ENCODE results near the gene HLCS.

The HLCS gene

DNA sequence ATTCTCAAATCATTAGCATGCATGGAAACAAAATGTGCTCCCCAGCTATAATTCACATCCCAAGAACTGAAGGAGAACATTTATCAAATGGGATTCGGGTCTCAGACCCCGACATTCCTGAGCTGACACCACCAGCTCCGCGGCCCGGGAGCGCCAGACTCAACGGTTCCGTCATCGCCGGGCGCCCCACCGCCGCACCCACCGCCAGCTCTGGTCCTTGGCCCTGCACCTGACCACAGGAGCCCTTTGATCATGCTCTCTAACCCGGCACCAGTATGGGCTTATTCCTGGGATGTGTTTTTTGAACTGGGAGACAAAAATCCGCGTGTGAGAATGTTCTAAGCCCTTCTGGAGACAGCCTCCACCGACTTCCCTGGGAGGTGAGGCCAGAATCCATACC, 43.6 kb downstream of the HLCS start:
- no peak overlapping the region for H3K9ac ChIP-seq (ENCODE audit: low read length)
- H4K20me1 ChIP-seq (ENCODE audit: low read depth, low read length), result peaks cover 4% of the 10 kb centered on the region; the same call in 1 of the 2 replicates
- H3F3A ChIP-seq (ENCODE audit: insufficient read depth), result no peaks in the 10 kb centered on the region
- H3K27me3 ChIP-seq (ENCODE audit: low read length), result no peaks in the 10 kb centered on the region
- no peak overlapping the region for H3K27ac ChIP-seq (ENCODE audit: low read depth, low read length)
- no peaks in the 10 kb centered on the region for H3K9me3 ChIP-seq (ENCODE audit: insufficient read depth, low read length)
- H3K9me2 ChIP-seq (replicated peaks; ENCODE audit: insufficient read depth, low read length), result no peaks in the 10 kb centered on the region
- H3K4me2 ChIP-seq (ENCODE audit: low read depth, low read length, poor library complexity, severe bottlenecking), result no peak overlapping the region
- no peak overlapping the region for H2AFZ ChIP-seq (ENCODE audit: low read depth, low read length, severe bottlenecking)
- no peak for TF ChIP-seq EZH2phosphoT487 (conservative IDR thresholded peaks at IDR 0.05; ENCODE audit: low read length)
- TF ChIP-seq, protein P1, sequence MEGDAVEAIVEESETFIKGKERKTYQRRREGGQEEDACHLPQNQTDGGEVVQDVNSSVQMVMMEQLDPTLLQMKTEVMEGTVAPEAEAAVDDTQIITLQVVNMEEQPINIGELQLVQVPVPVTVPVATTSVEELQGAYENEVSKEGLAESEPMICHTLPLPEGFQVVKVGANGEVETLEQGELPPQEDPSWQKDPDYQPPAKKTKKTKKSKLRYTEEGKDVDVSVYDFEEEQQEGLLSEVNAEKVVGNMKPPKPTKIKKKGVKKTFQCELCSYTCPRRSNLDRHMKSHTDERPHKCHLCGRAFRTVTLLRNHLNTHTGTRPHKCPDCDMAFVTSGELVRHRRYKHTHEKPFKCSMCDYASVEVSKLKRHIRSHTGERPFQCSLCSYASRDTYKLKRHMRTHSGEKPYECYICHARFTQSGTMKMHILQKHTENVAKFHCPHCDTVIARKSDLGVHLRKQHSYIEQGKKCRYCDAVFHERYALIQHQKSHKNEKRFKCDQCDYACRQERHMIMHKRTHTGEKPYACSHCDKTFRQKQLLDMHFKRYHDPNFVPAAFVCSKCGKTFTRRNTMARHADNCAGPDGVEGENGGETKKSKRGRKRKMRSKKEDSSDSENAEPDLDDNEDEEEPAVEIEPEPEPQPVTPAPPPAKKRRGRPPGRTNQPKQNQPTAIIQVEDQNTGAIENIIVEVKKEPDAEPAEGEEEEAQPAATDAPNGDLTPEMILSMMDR (IDR thresholded peaks at IDR 0.05; ENCODE audit: insufficient read depth, low read length, poor library complexity, severe bottlenecking), result no peak
- no peak overlapping the region for H3K4me3 ChIP-seq (ENCODE audit: insufficient read depth, low read length, poor library complexity, severe bottlenecking)
- no peaks in the 10 kb centered on the region for H3K79me2 ChIP-seq (ENCODE audit: insufficient read depth, low read length)
- no peaks in the 10 kb centered on the region for H3K36me3 ChIP-seq (ENCODE audit: low read length)

DNA sequence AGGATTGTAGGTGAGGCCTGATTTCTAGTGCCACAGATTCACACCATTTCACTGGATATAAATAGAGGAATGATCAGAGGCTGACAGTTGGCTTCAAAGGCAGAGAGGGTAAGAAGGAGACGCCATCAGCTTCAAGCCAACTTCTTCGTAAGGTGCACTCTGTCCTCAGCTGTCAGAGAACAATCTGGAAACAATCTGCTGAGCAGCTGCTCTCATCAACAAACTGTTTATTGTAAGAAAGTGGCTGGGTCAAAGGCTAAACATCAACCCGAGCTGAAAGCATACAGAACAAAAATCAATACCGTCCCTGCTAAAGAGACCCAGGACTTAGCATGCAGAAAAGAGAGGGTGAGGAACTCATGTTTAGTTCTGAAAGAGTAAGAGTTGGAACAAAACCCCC, 48.2 kb downstream of the HLCS start:
- peaks cover 4% of the 10 kb centered on the region; the same call in 1 of the 2 replicates for H4K20me1 ChIP-seq (ENCODE audit: low read depth, low read length)
- H3K79me2 ChIP-seq (ENCODE audit: insufficient read depth, low read length), result no peaks in the 10 kb centered on the region
- no peak for TF ChIP-seq EZH2phosphoT487 (conservative IDR thresholded peaks at IDR 0.05; ENCODE audit: low read length)
- TF ChIP-seq, protein P1 (IDR thresholded peaks at IDR 0.05; ENCODE audit: insufficient read depth, low read length, poor library complexity, severe bottlenecking), result no peak
- no peak overlapping the region for H3K27ac ChIP-seq (ENCODE audit: low read depth, low read length)
- H3K9me3 ChIP-seq (ENCODE audit: insufficient read depth, low read length), result no peaks in the 10 kb centered on the region
- H3K27me3 ChIP-seq (ENCODE audit: low read length), result no peaks in the 10 kb centered on the region
- H3K4me2 ChIP-seq (ENCODE audit: low read depth, low read length, poor library complexity, severe bottlenecking), result no peak overlapping the region
- no peak overlapping the region for H2AFZ ChIP-seq (ENCODE audit: low read depth, low read length, severe bottlenecking)
- H3K9me2 ChIP-seq (replicated peaks; ENCODE audit: insufficient read depth, low read length), result no peaks in the 10 kb centered on the region
- no peak overlapping the region for H3K9ac ChIP-seq (ENCODE audit: low read length)
- H3K4me3 ChIP-seq (ENCODE audit: insufficient read depth, low read length, poor library complexity, severe bottlenecking), result no peak overlapping the region
- H3F3A ChIP-seq (ENCODE audit: insufficient read depth), result no peaks in the 10 kb centered on the region
- H3K36me3 ChIP-seq (ENCODE audit: low read length), result no peaks in the 10 kb centered on the region

DNA sequence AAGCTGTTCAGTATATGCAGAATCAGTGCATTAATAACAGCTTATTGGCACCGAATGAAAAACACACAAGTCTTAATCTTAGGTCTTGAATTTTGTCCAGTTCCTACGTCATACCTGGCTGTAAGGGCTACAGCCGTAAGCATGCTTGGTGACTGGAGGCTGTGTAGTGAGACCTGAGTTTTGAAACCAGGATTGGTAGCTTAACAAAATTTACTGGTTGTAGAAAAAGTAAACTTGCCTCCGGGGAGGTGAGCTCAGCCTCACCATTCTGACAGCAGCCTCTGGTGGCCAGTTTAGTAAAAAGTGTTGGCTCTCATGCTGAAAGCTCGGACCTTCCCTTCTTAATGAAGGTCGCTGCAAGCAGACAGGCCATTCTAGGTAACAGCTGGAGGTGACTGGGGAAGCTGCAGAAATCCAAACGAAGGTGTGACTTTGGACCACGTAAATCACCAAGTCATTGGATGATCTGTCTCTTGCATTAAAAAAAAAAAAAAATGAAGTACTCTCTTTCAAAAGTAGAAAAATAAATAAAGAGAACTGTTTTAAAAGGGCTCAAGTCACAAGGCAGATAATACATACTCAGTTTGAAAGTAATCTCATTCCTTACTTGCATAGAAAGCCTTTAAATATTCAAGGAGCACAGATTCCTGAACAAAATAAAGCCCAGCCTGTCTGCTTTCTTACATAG, 48.9 kb downstream of the HLCS start:
- no peak overlapping the region for H2AFZ ChIP-seq (ENCODE audit: low read depth, low read length, severe bottlenecking)
- no peak overlapping the region for H3K4me3 ChIP-seq (ENCODE audit: insufficient read depth, low read length, poor library complexity, severe bottlenecking)
- no peaks in the 10 kb centered on the region for H3K9me2 ChIP-seq (replicated peaks; ENCODE audit: insufficient read depth, low read length)
- peaks cover 4% of the 10 kb centered on the region; the same call in 1 of the 2 replicates for H4K20me1 ChIP-seq (ENCODE audit: low read depth, low read length)
- no peak overlapping the region for H3K9ac ChIP-seq (ENCODE audit: low read length)
- H3K27me3 ChIP-seq (ENCODE audit: low read length), result no peaks in the 10 kb centered on the region
- H3K36me3 ChIP-seq (ENCODE audit: low read length), result no peaks in the 10 kb centered on the region
- no peak overlapping the region for H3K4me2 ChIP-seq (ENCODE audit: low read depth, low read length, poor library complexity, severe bottlenecking)
- H3F3A ChIP-seq (ENCODE audit: insufficient read depth), result no peaks in the 10 kb centered on the region
- no peak overlapping the region for H3K27ac ChIP-seq (ENCODE audit: low read depth, low read length)
- TF ChIP-seq, protein P1 (IDR thresholded peaks at IDR 0.05; ENCODE audit: insufficient read depth, low read length, poor library complexity, severe bottlenecking), result no peak
- no peak for TF ChIP-seq EZH2phosphoT487 (conservative IDR thresholded peaks at IDR 0.05; ENCODE audit: low read length)
- H3K9me3 ChIP-seq (ENCODE audit: insufficient read depth, low read length), result no peaks in the 10 kb centered on the region
- H3K79me2 ChIP-seq (ENCODE audit: insufficient read depth, low read length), result no peaks in the 10 kb centered on the region

Data from SU-DHL-6 (cell line).